GM21447 (cell line): ENCODE data around the gene ZFPM1.
"Not testable (repeated sequence)": the region's sequence is repeated elsewhere in the genome, so short reads cannot be mapped to it uniquely, and the experiment has no call there.

ENCODE experiments used
- ATAC-seq: cut with Tn5 transposase; IDR thresholded peaks from one replicate; pipeline ENCODE4 v1.9.1; 2021; ENCODE audit not compliant: unreplicated experiment

The ZFPM1 gene

DNA sequence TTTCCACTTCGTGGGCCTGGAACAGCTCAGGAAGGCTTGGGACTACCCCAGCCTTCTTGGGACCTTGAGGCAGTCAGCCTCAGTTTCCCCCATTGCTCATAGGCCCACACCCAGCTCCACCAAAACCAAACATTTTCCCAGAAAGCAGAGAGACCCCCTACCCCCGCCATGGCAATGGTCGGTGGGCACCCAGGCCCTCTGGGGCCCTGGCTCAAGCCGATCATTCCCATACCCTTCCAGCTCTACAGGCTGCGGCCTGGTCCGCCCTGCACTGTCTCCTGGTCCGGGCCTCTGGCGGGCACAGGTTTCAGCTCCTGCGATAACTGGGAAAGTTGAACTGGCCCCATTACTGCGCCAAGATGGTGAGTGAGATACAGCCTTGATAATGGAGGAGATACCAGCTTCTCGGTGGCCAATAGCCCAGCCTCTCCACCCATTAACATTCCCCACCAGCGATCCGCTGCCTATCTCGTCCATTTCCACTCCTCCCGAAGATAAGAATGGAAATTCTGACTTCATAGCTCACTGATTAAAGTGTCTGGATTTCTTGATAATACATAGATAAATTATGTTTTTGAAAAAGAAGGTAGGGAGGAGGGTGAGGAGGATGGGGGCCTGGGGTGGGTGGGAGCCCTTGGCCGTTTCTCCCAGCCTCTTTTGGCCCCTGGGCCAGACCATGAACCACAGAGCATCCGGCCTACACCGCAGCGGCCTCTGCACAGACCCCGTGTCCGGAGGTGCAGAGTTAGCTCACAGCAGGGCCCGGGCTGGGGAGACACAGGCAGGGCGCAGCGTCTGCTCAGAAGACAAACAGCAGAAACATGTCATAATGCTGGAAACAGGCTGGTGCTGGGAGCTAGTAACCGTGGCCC, 11.6 kb downstream of the ZFPM1 start:
- ATAC-seq, result no peak

DNA sequence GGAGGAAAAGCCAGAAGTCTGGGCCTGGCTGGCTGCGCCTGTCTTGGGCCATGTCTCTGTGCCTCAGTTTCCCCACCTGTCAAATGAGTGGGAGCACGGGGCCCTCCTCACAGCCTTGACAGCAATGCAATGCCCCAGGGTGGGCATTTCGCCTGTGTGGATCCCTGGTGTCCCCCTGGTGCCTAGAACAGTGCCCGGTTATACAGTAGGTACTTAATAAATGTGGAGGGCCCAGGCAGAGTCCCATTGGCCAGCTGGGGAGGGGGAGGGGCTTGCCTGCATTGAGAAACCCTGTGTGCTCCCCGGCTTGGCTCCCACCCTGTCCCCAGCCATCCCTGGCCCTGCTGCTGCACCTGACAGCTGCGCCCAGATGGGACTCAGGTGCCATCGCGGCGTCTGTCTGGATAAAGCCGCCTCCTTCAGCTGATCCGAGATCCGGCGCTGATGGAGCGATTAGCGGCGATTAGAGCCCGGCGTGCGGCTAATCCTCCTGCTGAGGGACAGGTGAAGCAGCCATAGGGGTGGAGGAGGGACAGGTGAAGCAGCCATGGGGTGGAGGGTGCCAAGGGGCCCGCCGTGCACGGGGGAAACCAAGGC, 12.4 kb downstream of the ZFPM1 start:
- ATAC-seq, result no peak

DNA sequence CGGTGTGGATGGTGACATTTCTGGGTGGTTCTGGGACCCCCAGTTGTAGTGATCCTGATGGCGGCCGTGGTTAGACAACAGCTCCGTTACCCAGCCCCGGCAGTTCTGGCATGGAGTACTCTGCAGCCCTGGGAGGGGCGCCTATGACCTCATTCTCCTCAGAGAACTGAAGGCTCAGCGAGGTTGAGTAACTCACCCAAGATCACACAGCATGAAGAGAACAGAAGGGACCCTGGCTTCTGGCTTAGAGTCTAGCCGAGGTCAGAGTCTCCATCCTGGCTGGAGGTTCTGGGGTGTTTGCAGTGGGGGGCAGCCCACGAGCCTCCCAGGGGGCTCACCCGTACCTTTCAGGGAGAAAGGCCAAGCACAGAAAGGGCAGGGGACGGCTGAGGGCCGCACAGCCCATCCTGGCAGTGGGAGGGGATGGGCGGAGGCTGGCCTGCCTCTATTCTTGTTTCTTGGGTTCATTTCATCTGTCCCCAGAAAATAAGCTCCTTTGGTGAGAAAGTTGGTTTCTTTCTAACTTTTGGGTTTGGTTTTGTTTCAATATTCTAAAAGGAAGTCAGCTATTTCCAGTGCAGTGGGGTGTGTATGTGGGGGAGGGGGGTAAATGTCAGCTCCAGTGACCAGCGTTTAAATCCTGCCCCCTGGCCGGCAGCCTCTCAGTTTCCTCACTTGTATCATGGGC, 13.2 kb downstream of the ZFPM1 start:
- ATAC-seq, result peak; percentile 55

DNA sequence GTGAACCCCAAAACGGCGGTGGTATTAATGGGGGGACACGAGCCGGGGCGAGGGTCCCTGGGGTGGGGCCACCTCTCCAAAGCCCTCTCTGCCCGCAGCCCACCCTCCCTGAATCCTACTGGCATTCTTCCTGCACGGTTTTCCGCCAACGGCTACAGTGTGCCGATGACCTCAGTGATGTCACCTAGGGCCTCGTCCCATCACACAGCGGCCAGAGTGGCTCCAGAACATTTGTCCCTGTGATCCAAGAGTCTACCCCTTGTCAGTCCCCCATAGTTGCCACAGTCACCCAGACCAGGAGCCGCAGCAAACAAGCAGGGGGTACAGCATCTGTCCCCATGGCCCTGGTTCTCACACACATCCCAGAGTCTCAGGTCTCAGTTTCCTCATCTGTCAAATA, 13.9 kb downstream of the ZFPM1 start:
- ATAC-seq, result no peak

DNA sequence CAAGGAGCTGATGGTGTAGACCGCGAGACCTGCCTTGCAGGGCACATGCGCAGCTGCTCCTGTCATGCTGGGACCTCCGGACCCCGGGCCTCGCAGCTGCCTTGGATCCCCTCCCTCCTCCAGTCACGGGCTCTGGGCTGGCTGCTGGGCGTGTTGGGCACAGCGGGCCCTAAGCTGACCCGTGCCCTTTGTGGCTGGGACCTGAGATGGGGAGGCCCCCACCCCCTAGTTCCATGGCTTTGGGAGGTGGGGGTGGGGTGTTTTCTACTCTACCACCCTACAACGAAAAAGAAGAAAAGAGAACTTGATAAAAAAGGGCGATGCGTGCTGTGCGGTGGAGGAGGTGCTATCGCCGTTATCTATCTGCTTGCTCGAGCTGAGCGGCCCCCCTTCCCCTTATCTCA, 14.5 kb downstream of the ZFPM1 start:
- ATAC-seq, result no peak

DNA sequence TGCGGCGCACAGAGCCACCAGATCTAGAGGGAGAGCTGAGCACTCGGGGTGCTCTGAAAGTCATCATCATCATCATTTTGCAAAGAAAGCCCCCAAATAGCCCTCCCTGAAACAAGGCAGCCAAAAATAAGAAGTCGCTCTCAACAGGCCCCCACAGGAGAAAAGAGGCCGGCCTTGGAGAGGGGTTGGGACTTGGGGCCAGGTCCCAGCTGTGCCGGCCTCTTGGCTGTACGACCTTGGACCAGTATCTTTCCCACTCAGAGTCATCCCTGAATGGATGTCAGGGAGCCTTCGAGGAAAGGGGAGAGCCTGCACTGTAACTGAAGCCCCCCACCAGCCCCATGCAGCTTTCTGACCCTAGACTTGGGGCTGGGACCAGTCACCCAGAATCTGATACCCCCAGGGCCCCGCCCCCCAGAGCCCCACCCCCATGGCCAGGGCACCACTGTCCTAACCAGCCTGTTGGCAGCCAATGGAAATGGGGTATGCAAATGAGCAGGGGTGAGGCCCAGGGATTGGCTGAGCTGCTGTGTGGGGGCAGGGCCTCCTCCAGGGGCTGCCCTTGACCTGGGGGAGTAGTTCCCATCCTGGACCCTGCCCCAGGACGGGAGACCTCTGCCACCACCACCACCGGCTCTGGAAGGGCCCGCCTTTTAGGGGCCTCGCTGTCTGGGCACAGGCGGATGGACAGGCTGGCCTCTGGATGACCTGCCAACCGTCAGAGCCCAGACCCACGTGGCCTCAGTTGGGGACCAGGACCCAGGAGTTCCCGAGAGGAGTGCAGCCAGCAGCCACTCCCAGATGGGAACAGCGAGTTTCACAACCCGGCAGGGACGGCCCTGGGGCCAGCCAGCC, 15.4 kb downstream of the ZFPM1 start:
- no peak for ATAC-seq

DNA sequence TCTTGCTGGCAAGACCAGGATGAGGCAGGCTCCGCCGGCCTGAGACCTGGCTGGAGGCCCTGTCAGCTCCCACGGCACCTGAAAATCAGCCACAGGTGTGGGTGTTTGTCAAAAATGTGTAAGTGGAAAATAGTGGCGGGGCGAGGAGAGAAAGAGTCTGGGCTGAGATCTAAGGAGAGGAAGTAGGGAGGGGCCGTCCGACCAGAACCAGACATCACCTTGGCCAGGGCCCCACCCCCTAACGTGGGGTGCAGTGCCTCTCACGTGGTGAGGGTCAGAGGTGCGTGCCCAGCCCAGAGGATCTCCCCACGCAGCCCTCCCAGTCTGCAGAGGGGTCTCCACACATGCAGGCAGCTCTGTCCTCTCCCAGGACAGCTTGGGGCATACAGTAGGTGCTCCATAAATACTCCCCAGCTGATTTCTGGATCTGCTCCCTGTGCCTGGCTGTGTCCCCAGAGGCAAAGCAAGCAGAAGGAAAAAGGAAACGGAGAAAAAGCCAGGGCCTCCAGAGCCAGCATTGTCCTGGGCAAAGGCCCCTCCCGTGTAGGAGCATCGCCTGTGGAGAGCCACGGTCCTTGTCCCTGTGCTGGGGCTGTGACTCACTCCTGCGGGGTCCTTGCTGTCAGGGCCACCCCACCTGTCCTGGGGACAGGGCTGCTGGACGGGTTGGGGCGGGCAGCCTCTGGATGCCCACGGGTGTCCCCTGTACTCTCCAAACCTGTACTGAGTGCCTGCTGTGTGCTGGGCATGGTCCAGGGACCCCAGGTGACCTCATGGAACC, 16.7 kb downstream of the ZFPM1 start:
- no peak for ATAC-seq

DNA sequence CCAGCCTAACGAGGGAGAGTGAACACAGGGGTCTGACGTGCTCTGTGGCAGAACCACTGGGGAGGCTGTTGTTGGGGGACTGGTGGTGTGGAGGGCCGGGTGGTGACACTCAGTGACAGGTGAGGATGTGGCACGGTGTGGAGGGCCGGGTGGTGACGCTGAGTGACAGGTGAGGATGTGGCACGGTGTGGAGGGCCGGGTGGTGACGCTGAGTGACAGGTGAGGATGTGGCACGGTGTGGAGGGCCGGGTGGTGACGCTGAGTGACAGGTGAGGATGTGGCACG, 17.3 kb downstream of the ZFPM1 start:
- not testable (repeated sequence) for ATAC-seq

DNA sequence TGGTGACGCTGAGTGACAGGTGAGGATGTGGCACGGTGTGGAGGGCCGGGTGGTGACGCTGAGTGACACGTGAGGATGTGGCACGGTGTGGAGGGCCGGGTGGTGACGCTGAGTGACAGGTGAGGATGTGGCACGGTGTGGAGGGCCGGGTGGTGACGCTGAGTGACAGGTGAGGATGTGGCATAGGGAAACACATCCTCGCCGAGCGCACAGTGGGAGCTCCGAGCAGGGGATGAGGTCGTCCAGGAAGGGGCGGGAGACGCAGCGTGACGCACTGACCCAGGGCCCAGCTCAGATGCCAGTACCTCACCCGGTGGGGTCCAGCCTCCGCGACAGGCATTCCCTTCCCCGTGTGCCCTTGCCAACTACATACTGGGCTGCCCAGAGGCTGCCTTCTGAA, 17.6 kb downstream of the ZFPM1 start:
- not testable (repeated sequence) for ATAC-seq

DNA sequence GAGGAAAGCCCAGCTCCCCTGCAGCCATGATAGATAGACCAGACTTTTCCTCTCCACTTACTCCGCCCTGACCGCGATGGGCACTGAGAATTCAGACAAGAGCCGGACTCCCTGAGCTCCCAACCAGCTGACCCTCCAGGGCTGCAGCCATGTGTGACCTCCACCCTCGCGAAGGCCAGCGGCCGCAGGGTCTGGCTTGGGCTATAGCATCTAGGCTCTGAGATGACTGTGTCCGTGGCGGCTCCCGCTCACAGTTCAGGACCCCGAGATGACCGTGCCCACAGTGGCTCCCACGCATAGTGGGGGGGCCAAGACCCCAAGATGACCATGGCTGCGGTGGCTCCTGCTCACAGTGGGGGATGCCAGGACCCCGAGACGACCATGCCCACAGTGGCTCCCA, 18.0 kb downstream of the ZFPM1 start:
- no peak for ATAC-seq

DNA sequence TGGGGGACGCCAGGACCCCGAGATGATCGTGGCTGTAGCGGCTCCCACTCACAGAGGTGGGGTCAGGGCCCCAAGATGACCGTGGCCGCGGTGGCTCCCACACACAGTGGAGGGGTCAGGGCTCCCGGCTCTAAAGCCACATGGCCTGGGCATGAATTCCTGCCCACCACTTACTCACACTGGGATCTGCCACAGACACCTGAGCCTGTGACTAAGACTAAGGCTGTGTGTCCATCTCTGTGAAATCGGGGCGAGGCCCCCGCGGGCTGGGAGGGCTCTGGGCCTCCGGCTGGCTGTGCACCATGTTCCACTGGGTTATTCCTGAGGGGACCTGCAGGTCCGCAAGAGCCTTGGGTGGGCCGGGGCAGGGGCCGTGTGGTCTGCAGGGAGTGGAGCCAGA, 18.5 kb downstream of the ZFPM1 start:
- no peak for ATAC-seq

DNA sequence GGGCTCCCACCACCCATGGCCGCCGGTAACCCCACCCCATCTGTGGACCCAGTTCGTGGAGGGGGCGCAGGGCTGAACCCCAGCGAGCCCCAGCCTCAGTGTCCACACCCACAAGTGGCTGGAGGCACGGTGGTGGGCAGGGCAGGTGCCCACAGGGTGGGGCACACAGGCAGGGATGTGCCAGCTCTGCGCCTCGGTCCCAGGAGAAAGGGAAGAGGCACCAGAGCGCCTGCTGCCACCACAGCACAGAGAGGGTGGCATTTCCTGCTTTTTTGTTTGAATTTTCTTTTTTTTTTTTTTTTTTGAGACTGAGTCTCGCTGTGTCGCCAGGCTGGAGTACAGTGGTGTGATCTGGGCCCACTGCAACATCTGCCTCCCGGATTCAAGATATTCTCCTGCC, 19.0 kb downstream of the ZFPM1 start:
- ATAC-seq, result no peak

DNA sequence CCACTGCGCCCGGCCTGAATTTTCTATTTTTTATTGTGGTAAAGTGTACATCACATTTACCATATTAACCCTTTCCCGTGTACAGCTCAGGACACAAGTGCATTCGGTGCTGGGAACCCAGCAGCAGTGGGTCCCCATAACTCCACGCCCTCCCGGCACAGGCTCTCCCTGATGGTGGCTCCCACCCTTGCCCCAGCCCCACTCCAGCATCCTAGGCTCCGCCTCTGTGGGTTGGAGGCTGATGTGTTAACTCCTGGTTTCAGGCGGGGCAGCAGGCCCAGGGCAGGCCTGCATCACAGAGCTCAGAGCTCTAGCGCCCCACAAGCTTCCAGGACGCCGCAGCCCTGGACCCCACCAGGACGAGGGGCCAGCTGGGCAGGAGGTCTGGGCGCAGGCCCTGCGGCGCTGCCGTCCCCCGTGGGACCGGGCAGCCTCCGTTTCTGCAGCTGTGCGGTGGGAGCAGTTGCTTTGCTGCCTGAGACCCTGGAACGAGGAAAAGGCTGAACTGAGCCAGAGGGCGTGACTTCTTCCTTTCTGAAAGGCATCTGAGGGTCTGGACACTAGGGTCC, 19.6 kb downstream of the ZFPM1 start:
- no peak for ATAC-seq

DNA sequence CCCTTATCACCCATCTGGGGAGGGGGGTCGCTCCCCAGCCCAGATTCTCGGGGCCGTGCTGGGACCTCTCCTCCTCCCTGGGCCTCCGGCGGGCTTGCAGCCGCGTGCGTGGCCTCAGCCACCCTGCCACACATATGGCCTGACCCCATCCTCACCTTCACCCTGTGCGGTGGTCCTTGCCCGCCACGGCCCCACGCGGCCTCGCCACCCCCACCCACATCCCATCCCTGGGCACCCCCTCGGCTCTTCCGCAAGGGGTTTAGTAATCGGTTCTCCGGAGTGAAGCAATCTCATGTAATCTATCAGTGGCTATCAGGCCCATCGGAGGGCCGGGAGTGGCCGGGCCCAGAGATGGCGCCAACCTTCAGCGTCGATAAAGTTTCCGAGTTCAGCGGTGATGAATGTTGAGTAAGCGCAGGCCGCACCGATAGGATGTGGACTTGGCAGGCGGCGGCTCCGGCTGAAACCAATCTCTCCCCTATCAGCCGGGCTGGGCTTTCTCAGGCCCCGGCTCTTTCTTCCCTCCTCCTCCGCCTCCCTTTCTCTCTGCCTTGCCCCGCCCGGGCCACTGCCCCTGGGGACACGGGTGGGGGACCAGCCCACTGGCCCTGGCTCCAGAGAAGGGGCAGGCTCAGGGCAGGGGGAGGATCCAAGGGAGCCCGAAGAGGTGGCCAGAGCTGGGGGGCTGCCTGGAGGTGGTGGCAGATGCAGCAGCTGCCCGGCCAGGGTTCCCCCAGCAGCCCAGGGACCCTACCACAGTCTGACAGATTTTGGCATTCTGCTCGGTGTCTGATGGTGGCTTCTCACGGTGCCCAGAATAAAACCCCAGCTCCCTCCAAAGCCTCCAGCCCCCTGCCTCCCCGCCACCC, 20.8 kb downstream of the ZFPM1 start:
- no peak for ATAC-seq

DNA sequence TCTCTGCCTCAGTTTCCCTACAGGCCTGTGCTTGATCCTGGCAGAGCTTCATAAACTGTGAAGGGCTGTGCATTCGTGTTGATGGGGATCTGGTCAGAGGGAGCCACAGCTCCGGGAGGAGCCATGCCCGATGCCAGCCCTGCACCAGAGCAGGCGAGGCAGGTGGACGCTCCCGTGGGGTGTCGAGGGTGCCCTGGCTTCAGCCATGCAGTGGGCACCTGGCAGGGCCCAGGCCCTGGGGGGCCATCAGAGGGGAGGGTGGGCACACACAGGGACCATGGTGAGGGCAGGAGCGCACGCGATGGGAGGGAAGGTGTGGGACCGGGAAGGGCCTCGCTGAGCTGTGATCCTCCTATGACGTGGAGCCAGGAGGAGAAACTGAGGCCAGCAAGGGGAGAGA, 22.0 kb downstream of the ZFPM1 start:
- no peak for ATAC-seq

DNA sequence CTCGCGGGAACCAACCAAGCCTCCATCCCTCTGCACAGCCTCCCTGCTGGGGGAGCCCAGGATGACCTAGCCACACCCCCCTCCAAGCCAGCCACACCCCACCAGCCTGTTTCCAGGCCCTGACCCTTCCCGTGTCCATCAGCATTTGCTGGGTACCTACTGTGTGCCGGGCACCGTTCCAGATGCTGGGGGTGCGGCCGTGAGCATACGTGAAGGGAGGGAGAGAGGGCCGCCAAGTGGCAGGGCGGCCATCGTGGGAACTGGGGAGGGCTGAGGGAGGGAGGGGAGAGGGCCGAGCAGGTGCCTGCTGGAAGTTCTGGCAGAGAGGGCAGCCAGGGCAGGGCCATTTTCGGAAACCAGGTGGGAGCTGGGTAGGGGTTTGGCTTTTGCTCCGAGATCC, 23.1 kb downstream of the ZFPM1 start:
- ATAC-seq, result no peak

DNA sequence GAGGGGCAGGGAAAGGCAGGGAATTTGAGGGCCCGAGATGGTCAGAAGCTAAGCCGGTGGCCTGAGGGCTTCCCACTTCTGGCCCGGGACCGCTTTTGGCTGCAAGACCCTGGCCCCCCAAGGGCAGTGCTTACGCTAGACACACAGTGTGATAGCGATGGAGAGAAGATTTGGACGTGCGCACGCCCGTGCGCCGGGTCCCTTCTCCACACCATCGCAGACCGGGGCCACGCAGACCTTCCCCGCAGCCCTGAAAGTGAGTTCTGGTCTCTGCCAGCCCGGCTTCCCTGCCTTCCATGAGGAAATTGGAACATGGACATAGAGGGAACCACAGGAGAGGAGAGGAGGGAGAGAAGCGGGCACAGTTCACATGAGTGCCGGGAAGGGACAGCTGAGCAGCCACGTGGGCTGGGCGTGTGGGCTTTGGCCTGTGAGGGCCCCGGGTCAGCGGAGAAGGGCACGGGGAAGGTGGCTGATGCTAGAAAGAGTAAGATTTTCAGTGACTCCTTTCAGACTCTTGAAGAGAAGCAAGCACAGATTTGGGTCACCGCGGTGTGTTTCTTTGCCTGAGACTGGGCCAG, 23.8 kb downstream of the ZFPM1 start:
- ATAC-seq, result no peak

DNA sequence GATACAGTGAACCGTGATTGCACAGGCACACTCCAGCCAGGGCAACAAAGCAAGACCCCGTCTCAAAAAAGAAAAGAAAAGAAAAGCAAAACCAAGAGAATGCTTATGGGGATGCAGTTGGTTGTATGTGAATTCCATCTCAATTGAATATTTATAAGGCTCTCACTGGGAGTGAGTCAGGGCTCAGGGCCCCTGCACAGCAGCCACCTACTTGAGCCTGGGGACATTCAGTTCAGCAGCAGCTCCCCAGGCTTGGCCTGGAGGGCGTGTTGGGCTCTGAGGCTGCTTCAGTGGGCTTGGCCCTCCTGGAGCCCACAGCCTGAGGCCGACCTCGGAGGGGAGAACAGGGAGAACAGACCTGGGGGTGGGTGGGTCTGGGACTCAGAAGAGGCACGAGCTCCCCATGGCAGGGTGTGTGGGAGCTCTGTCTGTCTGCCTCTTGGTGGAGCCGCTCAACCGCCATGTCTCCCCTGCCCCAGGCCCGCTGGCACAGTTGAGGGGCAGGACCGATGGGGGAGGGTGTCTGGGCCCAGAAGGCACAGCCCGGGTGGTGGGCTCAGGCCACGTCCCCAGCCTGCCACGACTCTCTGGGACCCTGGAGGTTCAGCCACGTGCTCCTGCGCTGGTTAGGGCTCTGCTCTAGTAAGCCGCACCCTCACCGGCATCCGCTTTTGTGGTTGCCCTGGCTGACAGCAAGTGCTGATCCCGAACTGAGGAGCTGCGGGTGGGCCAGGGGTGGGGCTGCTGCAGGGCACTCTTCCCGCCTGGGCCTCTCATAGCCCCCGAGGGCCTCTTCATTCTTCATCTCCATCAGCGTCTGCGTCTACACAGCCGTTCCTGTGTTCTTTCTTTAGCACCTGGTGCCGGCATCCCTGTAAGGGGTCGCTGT, 24.8 kb downstream of the ZFPM1 start:
- no peak for ATAC-seq
